Breast epithelium (tissue), 3 donors: ENCODE measurements around the gene MAGI3.

Source experiments
- POLR2A ChIP-seq: fragments of 450-650 bp; IDR thresholded peaks from one replicate; pipeline ENCODE4 v1.6.1; 2016; ENCODE audit warnings: antibody characterized with exemption, mild to moderate bottlenecking, moderate library complexity
- POLR2AphosphoS5 ChIP-seq, 3 donors: sonication (generic); formaldehyde crosslinking; IDR thresholded peaks; one replicate each; pipeline ENCODE4 v1.6.1; 2017; ENCODE audit warnings: antibody characterized with exemption in 3 of 3
- TF ChIP-seq, protein P1 (sequence below), 3 donors: fragments of 450-650 bp; IDR thresholded peaks; one replicate each; pipeline ENCODE4 v1.5.1; 2016 to 2017; ENCODE audit warnings: antibody characterized with exemption in 3 of 3, mild to moderate bottlenecking in 3 of 3, moderate library complexity in 3 of 3

DNA sequence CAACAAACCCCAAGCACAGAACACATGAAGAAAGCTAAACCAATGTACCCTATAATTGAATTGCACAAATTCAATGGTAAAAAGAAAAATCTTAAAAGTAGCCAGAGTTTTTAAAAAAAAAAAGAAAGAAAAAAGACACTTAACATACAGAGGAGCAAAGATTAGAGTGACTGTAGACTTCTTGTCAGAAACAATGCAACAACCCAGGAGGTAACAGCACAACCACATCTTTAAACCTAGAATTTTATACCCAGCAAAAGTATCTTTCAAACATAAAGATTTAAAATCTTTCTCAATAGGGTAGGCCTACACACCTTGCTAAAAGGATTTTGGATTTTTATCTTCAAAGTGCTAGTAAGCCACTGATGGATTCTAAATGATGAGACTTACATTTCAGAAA, 304.6 kb downstream of the MAGI3 start:
- TF ChIP-seq, protein P1, sequence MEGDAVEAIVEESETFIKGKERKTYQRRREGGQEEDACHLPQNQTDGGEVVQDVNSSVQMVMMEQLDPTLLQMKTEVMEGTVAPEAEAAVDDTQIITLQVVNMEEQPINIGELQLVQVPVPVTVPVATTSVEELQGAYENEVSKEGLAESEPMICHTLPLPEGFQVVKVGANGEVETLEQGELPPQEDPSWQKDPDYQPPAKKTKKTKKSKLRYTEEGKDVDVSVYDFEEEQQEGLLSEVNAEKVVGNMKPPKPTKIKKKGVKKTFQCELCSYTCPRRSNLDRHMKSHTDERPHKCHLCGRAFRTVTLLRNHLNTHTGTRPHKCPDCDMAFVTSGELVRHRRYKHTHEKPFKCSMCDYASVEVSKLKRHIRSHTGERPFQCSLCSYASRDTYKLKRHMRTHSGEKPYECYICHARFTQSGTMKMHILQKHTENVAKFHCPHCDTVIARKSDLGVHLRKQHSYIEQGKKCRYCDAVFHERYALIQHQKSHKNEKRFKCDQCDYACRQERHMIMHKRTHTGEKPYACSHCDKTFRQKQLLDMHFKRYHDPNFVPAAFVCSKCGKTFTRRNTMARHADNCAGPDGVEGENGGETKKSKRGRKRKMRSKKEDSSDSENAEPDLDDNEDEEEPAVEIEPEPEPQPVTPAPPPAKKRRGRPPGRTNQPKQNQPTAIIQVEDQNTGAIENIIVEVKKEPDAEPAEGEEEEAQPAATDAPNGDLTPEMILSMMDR (IDR thresholded peaks at IDR 0.05): no peak
- no peak for TF ChIP-seq POLR2A
- no peak for TF ChIP-seq POLR2AphosphoS5 (IDR thresholded peaks at IDR 0.05)
